HCT116 (cell line): ENCODE measurements around the gene TBX2. TPM values are rescaled to one million over a fixed set of nuclear protein-coding genes. Genes with fewer than 3 reads are reported as not detected.

Source experiments
- ATAC-seq: fragments of 200-7000 bp; cut with Tn5 transposase; 2 replicates; pipeline ENCODE4 v1.9.1; 2020; ENCODE audit warnings: mild to moderate bottlenecking, moderate library complexity
- BruUV-seq: library from RNA; stranded (reverse); fragments of 400-500 nt; replicated peaks from 2 replicates; lab custom pipeline; 2021; lab: Mats Ljungman, UMichigan
- CTCF ChIA-PET: fragments of 300-600 bp; sonication (Branson Sonifier 250); formaldehyde crosslinking; loops from one replicate; lab custom pipeline; 2021; ENCODE audit warnings: antibody characterized with exemption; lab: Charles Lee
- POLR2A ChIA-PET: fragments of 300-600, 350-600 bp; sonication (Branson Sonifier 250); formaldehyde crosslinking; loops from one replicate; lab custom pipeline; 2021; ENCODE audit warnings: antibody characterized with exemption; lab: Charles Lee
- RAD21 ChIA-PET, 2 experiments: fragments of 300-600 bp; sonication (Branson Sonifier 250); formaldehyde crosslinking; loops; one replicate each; lab custom pipeline; 2023; ENCODE audit warnings: low total read pairs in 2 of 2; ENCODE audit not compliant: uncharacterized antibody in 2 of 2, unreplicated experiment in 2 of 2, low non-redundant PET in 1 of 2; lab: Charles Lee
- DNase-seq: peaks from one replicate; pipeline ENCODE4 v3.0.0-alpha.2; 2010; ENCODE audit warnings: low read depth, low spot score
- H2AFZ ChIP-seq: fragments of 200-600 bp; shearing (Covaris generic), sonication (generic); 2 replicates; pipeline ENCODE4 v1.6.1; 2017; ENCODE audit warnings: low read depth, mixed run types, mixed read lengths, antibody characterized with exemption, low read length; ENCODE audit not compliant: poor library complexity, severe bottlenecking
- H3K27ac ChIP-seq: 2 replicates; pipeline ENCODE4 v1.5.1; 2012; ENCODE audit warnings: low read depth, low read length
- H3K27me3 ChIP-seq: fragments of 200-600 bp; sonication (generic); 2 replicates; pipeline ENCODE4 v1.6.1; 2016; ENCODE audit warnings: mixed run types, low read length, mixed read lengths; ENCODE audit not compliant: insufficient read depth
- H3K36me3 ChIP-seq, 2 experiments: fragments of 200-500 bp in 1 of 2; fragments of 200-600 bp in 1 of 2; sonication (Bioruptor generic) in 1 of 2; sonication (generic) in 1 of 2; 2 replicates each; pipeline versions ENCODE4 v1.5.1 to v1.6.1; 2014 to 2016; ENCODE audit warnings: low read length in 2 of 2, inconsistent platforms in 1 of 2, mixed read lengths in 1 of 2, mixed run types in 1 of 2; ENCODE audit not compliant: insufficient read depth in 2 of 2, control insufficient read depth in 1 of 2
- H3K4me1 ChIP-seq, 2 experiments: fragments of 200-600 bp in 1 of 2; sonication (generic) in 1 of 2; 2 replicates each; pipeline versions ENCODE4 v1.5.1 to v1.6.1; 2012 to 2017; ENCODE audit warnings: low read length in 2 of 2, inconsistent platforms in 1 of 2, mild to moderate bottlenecking in 1 of 2, mixed read lengths in 1 of 2, mixed run types in 1 of 2, moderate library complexity in 1 of 2; ENCODE audit not compliant: insufficient read depth in 2 of 2, control insufficient read depth in 1 of 2
- H3K4me2 ChIP-seq: fragments of 200-600 bp; sonication (generic); 2 replicates; pipeline ENCODE4 v1.6.1; 2017; ENCODE audit warnings: mixed run types, low read length, mixed read lengths
- H3K4me3 ChIP-seq, 2 experiments: fragments of 200-600 bp in 1 of 2; sonication (generic) in 1 of 2; replicated peaks in 1 of 2; 2 replicates each; pipeline ENCODE4 v1.5.1; 2011 to 2016; ENCODE audit warnings: low read length in 2 of 2, control low read depth in 1 of 2, low read depth in 1 of 2, mild to moderate bottlenecking in 1 of 2, mixed read lengths in 1 of 2, mixed run types in 1 of 2
- H3K79me2 ChIP-seq: fragments of 200-600 bp; sonication (generic); 2 replicates; pipeline ENCODE4 v1.6.1; 2017; ENCODE audit warnings: mild to moderate bottlenecking, mixed run types, low read length, moderate library complexity, mixed read lengths; ENCODE audit not compliant: insufficient read depth
- H3K9ac ChIP-seq: fragments of 200-600 bp; sonication (generic); 2 replicates; pipeline ENCODE4 v1.6.1; 2016; ENCODE audit warnings: low read length, mixed read lengths
- H3K9me2 ChIP-seq: fragments of 200-600 bp; sonication (generic), shearing (Covaris generic); 2 replicates; pipeline ENCODE4 v1.6.1; 2017; ENCODE audit warnings: mixed run types, mild to moderate bottlenecking, moderate library complexity; ENCODE audit not compliant: insufficient read depth
- H3K9me3 ChIP-seq, 2 experiments: fragments of 200-500 bp in 1 of 2; fragments of 200-600 bp in 1 of 2; sonication (Bioruptor generic) in 1 of 2; sonication (generic) in 1 of 2; 2 replicates each; pipeline ENCODE4 v1.6.1; 2014 to 2017; ENCODE audit warnings: low read length in 2 of 2, mixed read lengths in 2 of 2, inconsistent platforms in 1 of 2, low read depth in 1 of 2, mild to moderate bottlenecking in 1 of 2, mixed run types in 1 of 2, moderate library complexity in 1 of 2; ENCODE audit not compliant: control insufficient read depth in 1 of 2, insufficient read depth in 1 of 2
- H4K20me1 ChIP-seq: fragments of 200-600 bp; sonication (generic), shearing (Covaris generic); 2 replicates; pipeline ENCODE4 v1.6.1; 2017; ENCODE audit warnings: mixed run types, mild to moderate bottlenecking, moderate library complexity; ENCODE audit not compliant: insufficient read depth
- CTCF ChIP-seq, 3 experiments: fragments of 200-600 bp in 1 of 3; sonication (generic) in 1 of 3; IDR thresholded peaks in 2 of 3; conservative IDR thresholded peaks in 1 of 3; 2 replicates each; pipeline ENCODE4 v1.5.1; 2012 to 2017; ENCODE audit warnings: low read depth in 2 of 3, low read length in 2 of 3, antibody characterized with exemption in 1 of 3, borderline replicate concordance in 1 of 3, control low read depth in 1 of 3, mild to moderate bottlenecking in 1 of 3, mixed read lengths in 1 of 3, mixed run types in 1 of 3, moderate library complexity in 1 of 3; ENCODE audit not compliant: insufficient read depth in 1 of 3
- EZH2 ChIP-seq: fragments of 200-600 bp; sonication (generic); IDR thresholded peaks from 2 replicates; pipeline ENCODE4 v1.6.1; 2017; ENCODE audit warnings: antibody characterized with exemption, mixed run types
- EZH2phosphoT487 ChIP-seq: fragments of 200-600 bp; IDR thresholded peaks from 2 replicates; pipeline ENCODE4 v1.6.1; 2018; ENCODE audit warnings: antibody characterized with exemption, borderline replicate concordance
- FOSL1 ChIP-seq: IDR thresholded peaks from 2 replicates; pipeline ENCODE4 v1.6.1; 2012; ENCODE audit warnings: low read depth
- POLR2A ChIP-seq: IDR thresholded peaks from 2 replicates; pipeline ENCODE4 v1.7.0; 2011; ENCODE audit warnings: borderline replicate concordance; ENCODE audit not compliant: insufficient read depth, insufficient read length; ENCODE audit errors: extremely low read depth
- POLR2AphosphoS5 ChIP-seq: IDR thresholded peaks from 2 replicates; pipeline ENCODE4 v1.6.1; 2011; ENCODE audit warnings: mild to moderate bottlenecking, low read depth, low read length, moderate library complexity
- REST ChIP-seq: IDR thresholded peaks from 2 replicates; pipeline ENCODE4 v1.6.1; 2012; ENCODE audit warnings: low read depth
- YY1 ChIP-seq: IDR thresholded peaks from 2 replicates; pipeline ENCODE4 v1.6.1; 2011; ENCODE audit warnings: low read length, low read depth, moderate library complexity, mild to moderate bottlenecking; ENCODE audit not compliant: insufficient replicate concordance; ENCODE audit errors: extremely low read depth
- ZFX ChIP-seq: fragments of 450-650 bp; IDR thresholded peaks from 2 replicates; pipeline ENCODE4 v1.6.1; 2017
- intact Hi-C: fragments of 100-400 bp; cut with micrococcal nuclease; formaldehyde crosslinking; loops from 2 replicates; pipeline ENCODE4 v1.10.0; 2022
- total RNA-seq: library from RNA; stranded (reverse); gene quantifications from one replicate; pipeline ENCODE4 v1.2.1, GENCODE V29; 2021; ENCODE audit not compliant: unreplicated experiment

The TBX2 gene
- total RNA-seq, 1 experiment from 2014 or later = 0.71 TPM

GRCh38 chr17:61408151-61409041 is 8.8 kb downstream of the TBX2 start:
- Histone ChIP-seq H3K79me2 (no peaks in the 10 kb centered on the region), H3K9me3 (no peaks in the 10 kb centered on the region), H3K4me1 (peaks cover 27 to 39% of the 10 kb centered on the region in 2 experiments; a peak in 3 of 4 replicates), H3K36me3 (no peaks in the 10 kb centered on the region), H4K20me1 (no peaks in the 10 kb centered on the region), H2AFZ (peak overlapping the region; percentile 93), H3K4me3 (peak overlapping the region; percentile 52 to 68), H3K9ac (peak overlapping the region; percentile 77; the same call in 1 of the 2 replicates), H3K27ac (peak overlapping the region; percentile 97; the same call in 1 of the 2 replicates), H3K27me3 (no peaks in the 10 kb centered on the region), H3K4me2 (peak overlapping the region; percentile 98), H3K9me2 (no peaks in the 10 kb centered on the region)
- POLR2A ChIA-PET = no interaction called here
- TF ChIP-seq POLR2AphosphoS5 (no peak), CTCF (IDR thresholded peaks at IDR 0.05 in 2 of 3, conservative IDR thresholded peaks at IDR 0.05 in 1 of 3; ENCODE audit: borderline replicate concordance in 1 of 3, insufficient read depth in 1 of 3, low read depth in 2 of 3, low read length in 2 of 3) (no peak), ZFX (no peak), EZH2phosphoT487 (no peak), YY1 (no peak), FOSL1 (no peak), POLR2A (no peak), EZH2 (no peak), REST (no peak)
- RAD21 ChIA-PET = interaction anchor here (1.3 kb wide), 3 partner anchors 166 to 688 kb away, joined by 3 to 4 read pairs (median 4); no protein-coding TSS in a partner anchor
- no peak for ATAC-seq
- DNase-seq = no peak
- CTCF ChIA-PET = interaction anchor here (1.4 to 3.1 kb wide), 4 partner anchors 14 to 688 kb away, joined by 7 to 32 read pairs (median 11); no protein-coding TSS in a partner anchor
- BruUV-seq = no TSS peak
- intact Hi-C loops = loop anchor here (1.0 to 2.0 kb wide), 2 partner anchors 406 to 438 kb away; no protein-coding TSS in a partner anchor
